Measurements from ENCODE around the gene EXOC7. TPM values are rescaled to one million over a fixed set of nuclear protein-coding genes. Genes with fewer than 3 reads are reported as not detected.

Gene EXOC7
- total and polyA plus RNA-seq, 2 of the 4 experiments (the other 2 are of a cell fraction), result 85.9 to 118 TPM

DNA sequence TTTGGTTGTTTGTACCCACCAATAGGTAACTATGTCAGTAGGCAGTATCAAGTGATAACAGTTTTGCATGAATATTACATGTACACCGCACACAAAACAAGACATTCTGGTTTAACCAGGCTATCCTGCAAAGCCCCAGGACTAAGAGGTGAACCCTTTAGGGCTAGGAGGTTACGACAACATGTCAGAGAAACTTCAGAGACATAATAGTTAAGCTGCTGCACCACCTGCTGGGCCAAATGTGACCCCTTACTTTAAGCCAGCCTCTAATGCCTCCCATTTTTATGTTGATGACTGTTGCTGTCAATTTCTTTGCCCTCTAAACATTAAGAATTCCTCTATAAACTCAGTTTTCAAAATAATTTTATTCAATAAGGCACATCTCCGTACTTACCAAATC lies 46.7 kb downstream of the EXOC7 start:
- BruUV-seq (replicated peaks), result no TSS peak
- Histone ChIP-seq H3K4ac (ENCODE audit: low read depth, low read length) (no peak overlapping the region), H3K14ac (replicated peaks; ENCODE audit: low read depth, low read length) (no peak overlapping the region), H2BK20ac (ENCODE audit: low read depth, low read length) (no peak overlapping the region), H3K4me1 (ENCODE audit: control insufficient read depth, insufficient read depth, low read length) (no peaks in the 10 kb centered on the region; the same call in 1 of the 2 replicates), H2BK15ac (ENCODE audit: low read depth, low read length) (no peak overlapping the region), H2AK9ac (replicated peaks; ENCODE audit: low read depth, low read length, poor library complexity) (no peak overlapping the region), H3K4me3 (ENCODE audit: insufficient read depth, low read depth, low read length) (no peak overlapping the region), H3K4me2 (ENCODE audit: low read depth, low read length) (no peak overlapping the region), H3K9me1 (ENCODE audit: insufficient read depth, low read length) (peaks cover 10% of the 10 kb centered on the region), H4K5ac (ENCODE audit: low read depth, low read length) (no peak overlapping the region), H2BK120ac (ENCODE audit: low read depth, low read length) (no peak overlapping the region), H3K27ac (ENCODE audit: insufficient read depth, low read length) (no peak overlapping the region), H2BK5ac (ENCODE audit: low read depth, low read length, poor library complexity, severe bottlenecking) (no peak overlapping the region), H3K9me3 (ENCODE audit: control insufficient read depth, insufficient read depth, low read length) (no peaks in the 10 kb centered on the region), H3K36me3 (ENCODE audit: control insufficient read depth, insufficient read depth, low read length) (peaks cover 72% of the 10 kb centered on the region), H3K23ac (ENCODE audit: low read depth, low read length) (no peak overlapping the region), H3K18ac (ENCODE audit: low read depth, low read length) (no peak overlapping the region), H4K91ac (ENCODE audit: insufficient read depth, low read depth, low read length) (no peak overlapping the region), H3K27me3 (ENCODE audit: control insufficient read depth, insufficient read depth, low read length) (no peaks in the 10 kb centered on the region), H4K20me1 (ENCODE audit: insufficient read depth, low read length) (peaks cover 25% of the 10 kb centered on the region), H2AFZ (replicated peaks; ENCODE audit: low read length, poor library complexity) (no peak overlapping the region), H2AK5ac (ENCODE audit: low read depth, low read length) (no peak overlapping the region), H3K79me1 (ENCODE audit: low read depth in 1 of 2, low read length in 2 of 2) (peaks cover 6 to 34% of the 10 kb centered on the region in 2 experiments), H3K56ac (ENCODE audit: extremely low read depth, insufficient read depth, low read length) (no peak overlapping the region), H4K8ac (ENCODE audit: low read depth in 2 of 2, low read length in 2 of 2) (no peak overlapping the region), H3K9ac (ENCODE audit: low read depth, low read length) (no peak overlapping the region)
- dilution Hi-C loops (cut with HindIII; ENCODE audit: low sequenced_read_pairs, unreplicated experiment) (no loop called here), in situ Hi-C loops (cut with MboI; ENCODE audit: low sequenced_read_pairs) (no loop called here), intact Hi-C loops (cut with micrococcal nuclease) (no loop called here)
- ChIA-PET CTCF (no interaction called here), POLR2A (ENCODE audit: unreplicated experiment) (no interaction called here)
- ATAC-seq (ENCODE audit: low read depth), result no peak
- 86% methylated on average over 1 of the region's 3 CpGs; no CpG with 5 or more reads in 1 of the 2 experiments for WGBS, 2 experiments (ENCODE audit: extremely low coverage in 2 of 2, insufficient read length in 1 of 2)
- DNase-seq, result no peak
- TF ChIP-seq NFE2L2 (IDR thresholded peaks at IDR 0.05; ENCODE audit: low read depth, low read length) (no peak), RAD21 (IDR thresholded peaks at IDR 0.05; ENCODE audit: low read length) (no peak), FOS (IDR thresholded peaks at IDR 0.05; ENCODE audit: low read depth, low read length) (no peak), CHD1 (IDR thresholded peaks at IDR 0.05; ENCODE audit: low read depth, low read length) (no peak), RCOR1 (IDR thresholded peaks at IDR 0.05; ENCODE audit: insufficient replicate concordance, low read length) (no peak), RFX5 (IDR thresholded peaks at IDR 0.05; ENCODE audit: low read depth, low read length) (no peak), SMC3 (IDR thresholded peaks at IDR 0.05; ENCODE audit: low read depth, low read length) (no peak), ELK1 (IDR thresholded peaks at IDR 0.05; ENCODE audit: borderline replicate concordance, low read depth, low read length) (no peak), MXI1 (IDR thresholded peaks at IDR 0.05; ENCODE audit: borderline replicate concordance, low read depth, low read length) (no peak), MAZ (IDR thresholded peaks at IDR 0.05; ENCODE audit: borderline replicate concordance, low read depth, low read length) (no peak)
- TF ChIP-seq, protein P1, sequence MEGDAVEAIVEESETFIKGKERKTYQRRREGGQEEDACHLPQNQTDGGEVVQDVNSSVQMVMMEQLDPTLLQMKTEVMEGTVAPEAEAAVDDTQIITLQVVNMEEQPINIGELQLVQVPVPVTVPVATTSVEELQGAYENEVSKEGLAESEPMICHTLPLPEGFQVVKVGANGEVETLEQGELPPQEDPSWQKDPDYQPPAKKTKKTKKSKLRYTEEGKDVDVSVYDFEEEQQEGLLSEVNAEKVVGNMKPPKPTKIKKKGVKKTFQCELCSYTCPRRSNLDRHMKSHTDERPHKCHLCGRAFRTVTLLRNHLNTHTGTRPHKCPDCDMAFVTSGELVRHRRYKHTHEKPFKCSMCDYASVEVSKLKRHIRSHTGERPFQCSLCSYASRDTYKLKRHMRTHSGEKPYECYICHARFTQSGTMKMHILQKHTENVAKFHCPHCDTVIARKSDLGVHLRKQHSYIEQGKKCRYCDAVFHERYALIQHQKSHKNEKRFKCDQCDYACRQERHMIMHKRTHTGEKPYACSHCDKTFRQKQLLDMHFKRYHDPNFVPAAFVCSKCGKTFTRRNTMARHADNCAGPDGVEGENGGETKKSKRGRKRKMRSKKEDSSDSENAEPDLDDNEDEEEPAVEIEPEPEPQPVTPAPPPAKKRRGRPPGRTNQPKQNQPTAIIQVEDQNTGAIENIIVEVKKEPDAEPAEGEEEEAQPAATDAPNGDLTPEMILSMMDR (conservative IDR thresholded peaks at IDR 0.05; ENCODE audit: low read depth, low read length), result no peak
- TF ChIP-seq, protein P2, sequence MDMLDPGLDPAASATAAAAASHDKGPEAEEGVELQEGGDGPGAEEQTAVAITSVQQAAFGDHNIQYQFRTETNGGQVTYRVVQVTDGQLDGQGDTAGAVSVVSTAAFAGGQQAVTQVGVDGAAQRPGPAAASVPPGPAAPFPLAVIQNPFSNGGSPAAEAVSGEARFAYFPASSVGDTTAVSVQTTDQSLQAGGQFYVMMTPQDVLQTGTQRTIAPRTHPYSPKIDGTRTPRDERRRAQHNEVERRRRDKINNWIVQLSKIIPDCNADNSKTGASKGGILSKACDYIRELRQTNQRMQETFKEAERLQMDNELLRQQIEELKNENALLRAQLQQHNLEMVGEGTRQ (IDR thresholded peaks at IDR 0.05; ENCODE audit: low read depth, low read length), result no peak

Data from IMR-90 (cell line).